SK-N-SH (cell line): Measurements from ENCODE around the gene FOXA3. TPM values are rescaled to one million over a fixed set of nuclear protein-coding genes. Genes with fewer than 3 reads are reported as not detected.

Source experiments
- CTCF ChIA-PET: fragments of 300-600, 350-600 bp; formaldehyde crosslinking; extraction: SDS; loops from one replicate; lab custom pipeline; 2021; lab: Yijun Ruan, JAX
- POLR2A ChIA-PET: fragments of 350-600 bp; sonication (Branson Sonifier 250); formaldehyde crosslinking; extraction: SDS; loops from one replicate; lab custom pipeline; 2020; ENCODE audit warnings: antibody characterized with exemption, inconsistent platforms; lab: Yijun Ruan, JAX
- DNase-seq: peaks from one replicate; pipeline ENCODE4 v3.0.0; 2012
- H2AFZ ChIP-seq: fragments of 200-600 bp; sonication (generic); 2 replicates; pipeline ENCODE4 v1.8.1; 2016; ENCODE audit warnings: antibody characterized with exemption, mild to moderate bottlenecking, low read depth
- H3F3A ChIP-seq: fragments of 200-600 bp; sonication (generic); replicated peaks from 2 replicates; pipeline ENCODE3; 2016; ENCODE audit warnings: antibody characterized with exemption, mild to moderate bottlenecking; ENCODE audit not compliant: insufficient read depth
- H3K27ac ChIP-seq, 2 experiments: fragments of 200-500 bp in 1 of 2; fragments of 200-600 bp in 1 of 2; sonication (Bioruptor generic) in 1 of 2; sonication (generic), shearing (Covaris generic) in 1 of 2; 2 replicates each; pipeline versions ENCODE4 v1.5.1 to v1.6.1; 2014 to 2016; ENCODE audit warnings: low read depth in 2 of 2, inconsistent platforms in 1 of 2, low read length in 1 of 2, mild to moderate bottlenecking in 1 of 2, mixed read lengths in 1 of 2
- H3K27me3 ChIP-seq: fragments of 200-600 bp; sonication (generic), shearing (Covaris generic); 2 replicates; pipeline ENCODE4 v1.6.1; 2016; ENCODE audit warnings: mixed run types; ENCODE audit not compliant: insufficient read depth
- H3K36me3 ChIP-seq, 2 experiments: fragments of 200-500 bp in 1 of 2; fragments of 200-600 bp in 1 of 2; sonication (Bioruptor generic) in 1 of 2; sonication (generic) in 1 of 2; replicated peaks in 1 of 2; 2 replicates each; pipeline versions ENCODE3 to v1.5.1; 2014 to 2016; ENCODE audit warnings: low read length in 1 of 2, mild to moderate bottlenecking in 1 of 2; ENCODE audit not compliant: insufficient read depth in 2 of 2, control insufficient read depth in 1 of 2
- H3K4me1 ChIP-seq, 2 experiments: fragments of 200-500 bp in 1 of 2; fragments of 200-600 bp in 1 of 2; sonication (Bioruptor generic) in 1 of 2; sonication (generic), shearing (Covaris generic) in 1 of 2; 2 replicates each; pipeline versions ENCODE4 v1.5.1 to v1.6.1; 2014 to 2016; ENCODE audit warnings: low read depth in 1 of 2, low read length in 1 of 2, mixed run types in 1 of 2; ENCODE audit not compliant: insufficient read depth in 2 of 2, control insufficient read depth in 1 of 2
- H3K4me2 ChIP-seq: fragments of 200-600 bp; sonication (generic), shearing (Covaris generic); 2 replicates; pipeline ENCODE4 v1.6.1; 2017; ENCODE audit warnings: mixed run types
- H3K4me3 ChIP-seq, 2 experiments: fragments of 200-500 bp in 1 of 2; fragments of 200-600 bp in 1 of 2; sonication (Bioruptor generic) in 1 of 2; sonication (generic), shearing (Covaris generic) in 1 of 2; 2 replicates each; pipeline versions ENCODE4 v1.5.1 to v1.8.1; 2014 to 2016; ENCODE audit warnings: low read depth in 2 of 2, inconsistent platforms in 1 of 2, low read length in 1 of 2, mild to moderate bottlenecking in 1 of 2, mixed read lengths in 1 of 2, moderate library complexity in 1 of 2
- H3K79me2 ChIP-seq: fragments of 200-600 bp; sonication (generic); 2 replicates; pipeline ENCODE4 v1.8.1; 2017; ENCODE audit warnings: mild to moderate bottlenecking; ENCODE audit not compliant: insufficient read depth
- H3K9ac ChIP-seq: fragments of 200-600 bp; sonication (generic); 2 replicates; pipeline ENCODE4 v1.6.1; 2017; ENCODE audit warnings: mixed run types
- H3K9me2 ChIP-seq: fragments of 200-600 bp; sonication (generic); 2 replicates; pipeline ENCODE4 v1.6.1; 2017; ENCODE audit warnings: mixed run types
- H3K9me3 ChIP-seq: fragments of 200-600 bp; sonication (generic); 2 replicates; pipeline ENCODE4 v1.6.1; 2017; ENCODE audit warnings: mixed run types, mild to moderate bottlenecking, moderate library complexity
- H4K20me1 ChIP-seq: fragments of 200-600 bp; sonication (generic); 2 replicates; pipeline ENCODE4 v1.6.1; 2017; ENCODE audit warnings: mild to moderate bottlenecking, mixed run types; ENCODE audit not compliant: insufficient read depth
- CHD2 ChIP-seq: fragments of 150-350 bp; IDR thresholded peaks from 2 replicates; pipeline ENCODE4 v1.6.1; 2018; ENCODE audit warnings: low read length; ENCODE audit not compliant: partially characterized antibody
- EP300 ChIP-seq, 2 experiments: IDR thresholded peaks; 2 replicates each; pipeline versions ENCODE4 v1.4.0 to v1.6.1; 2012; ENCODE audit warnings: borderline replicate concordance in 1 of 2, low read depth in 1 of 2, low read length in 1 of 2
- EZH2phosphoT487 ChIP-seq: fragments of 200-600 bp; sonication (generic); IDR thresholded peaks from 2 replicates; pipeline ENCODE4 v1.6.1; 2017; ENCODE audit warnings: low read depth, mixed run types, mild to moderate bottlenecking, antibody characterized with exemption, moderate library complexity, borderline replicate concordance
- FOXJ3 ChIP-seq: sonication (generic); formaldehyde crosslinking; IDR thresholded peaks from 2 replicates; pipeline ENCODE4 v1.5.1; 2020; ENCODE audit warnings: mild to moderate bottlenecking, missing genetic modification reagents
- FOXM1 ChIP-seq: IDR thresholded peaks from 2 replicates; pipeline ENCODE4 v1.4.0; 2012; ENCODE audit warnings: low read depth, mild to moderate bottlenecking
- GABPA ChIP-seq: IDR thresholded peaks from 2 replicates; pipeline ENCODE4 v1.4.0; 2012; ENCODE audit warnings: low read depth, mild to moderate bottlenecking
- GATA2 ChIP-seq: sonication (generic); formaldehyde crosslinking; IDR thresholded peaks from 2 replicates; pipeline ENCODE4 v1.5.0; 2020; ENCODE audit warnings: mild to moderate bottlenecking, missing genetic modification reagents
- IRF3 ChIP-seq: fragments of 150-350 bp; IDR thresholded peaks from 2 replicates; pipeline ENCODE4 v1.6.1; 2016; ENCODE audit warnings: mild to moderate bottlenecking, low read depth, low read length
- MXI1 ChIP-seq: IDR thresholded peaks from 2 replicates; pipeline ENCODE4 v1.6.1; 2012; ENCODE audit warnings: mild to moderate bottlenecking, low read depth, low read length, improper control_type of control experiment
- NFIC ChIP-seq: IDR thresholded peaks from 2 replicates; pipeline ENCODE4 v1.4.0; 2012; ENCODE audit warnings: borderline replicate concordance
- PBX3 ChIP-seq: IDR thresholded peaks from 2 replicates; pipeline ENCODE4; 2012
- RCOR1 ChIP-seq: fragments of 150-350 bp; IDR thresholded peaks from 2 replicates; pipeline ENCODE4 v1.6.1; 2017; ENCODE audit warnings: antibody characterized with exemption, low read length
- RXRA ChIP-seq: IDR thresholded peaks from 2 replicates; pipeline ENCODE4 v1.4.0; 2012; ENCODE audit warnings: low read depth, mild to moderate bottlenecking, borderline replicate concordance
- SMC3 ChIP-seq: IDR thresholded peaks from 2 replicates; pipeline ENCODE4 v1.6.1; 2012; ENCODE audit warnings: low read depth, low read length, improper control_type of control experiment
- TCF12 ChIP-seq: IDR thresholded peaks from 2 replicates; pipeline ENCODE4 v1.4.0; 2012
- USF1 ChIP-seq: IDR thresholded peaks from 2 replicates; pipeline ENCODE4 v1.4.0; 2012; ENCODE audit warnings: low read depth, borderline replicate concordance
- USF2 ChIP-seq: fragments of 150-350 bp; IDR thresholded peaks from 2 replicates; pipeline ENCODE4 v1.6.1; 2017; ENCODE audit warnings: antibody characterized with exemption, low read length, low read depth, borderline replicate concordance
- WGBS: methylation state at CpG from one replicate; pipeline ENCODE4 v1.1.6; 2017; ENCODE audit warnings: low lambda C conversion rate; 5-methylcytosine and 5-hydroxymethylcytosine counted together
- polyA plus RNA-seq, 3 experiments: library from polyadenylated mRNA; depleted of rRNA; stranded (reverse); fragments of >200 nt; gene quantifications; 2 replicates each; pipeline ENCODE4 v1.2.3, GENCODE V29; 2012

Gene FOXA3
- polyA plus RNA-seq, 1 of the 3 experiments (the other 2 are of a cell fraction): 1.5 TPM

- Histone ChIP-seq H3K4me2 (no peak overlapping the region), H3F3A (peaks cover 4% of the 10 kb centered on the region), H3K27ac (no peak overlapping the region), H3K4me3 (no peak overlapping the region), H3K36me3 (no peaks in the 10 kb centered on the region), H3K9me2 (no peaks in the 10 kb centered on the region), H3K79me2 (no peaks in the 10 kb centered on the region), H3K9ac (no peak overlapping the region), H4K20me1 (no peaks in the 10 kb centered on the region), H3K9me3 (no peaks in the 10 kb centered on the region), H3K4me1 (no peaks in the 10 kb centered on the region), H3K27me3 (peaks cover 5% of the 10 kb centered on the region; the same call in 1 of the 2 replicates), H2AFZ (no peak overlapping the region)
- no peak for DNase-seq
- CTCF ChIA-PET: no interaction called here
- POLR2A ChIA-PET: no interaction called here
- TF ChIP-seq USF1 (no peak), IRF3 (no peak), TCF12 (no peak), CHD2 (no peak), SMC3 (no peak), FOXM1 (no peak), GABPA (no peak), NFIC (no peak), EP300 (IDR thresholded peaks at IDR 0.05; ENCODE audit: borderline replicate concordance in 1 of 2, low read depth in 1 of 2, low read length in 1 of 2) (no peak), USF2 (no peak), MXI1 (no peak), FOXJ3 (no peak), PBX3 (no peak)
- 21% methylated on average over 3 of the region's 4 CpGs for WGBS
These were observed 53.4 kb downstream of the FOXA3 start for GRCh38 chr19:45917421-45918091.

GRCh38 chr19:45918721-45919120 is 54.6 kb downstream of the FOXA3 start:
- no peaks in the 10 kb centered on the region for H3K79me2 ChIP-seq
- CTCF ChIA-PET: interaction anchor here (0.7 to 1.2 kb wide), 2 partner anchors 11 to 862 kb away, joined by 3 read pairs; no protein-coding TSS in a partner anchor
- WGBS: 36% methylated on average over 4 of the region's 4 CpGs

More at GRCh38 chr19:45918721-45919120, 54.6 kb downstream of the FOXA3 start:
- Histone ChIP-seq H4K20me1 (no peaks in the 10 kb centered on the region), H3F3A (peaks cover 4% of the 10 kb centered on the region), H3K4me3 (no peak overlapping the region), H3K27ac (no peak overlapping the region), H3K9me3 (no peaks in the 10 kb centered on the region), H3K36me3 (no peaks in the 10 kb centered on the region), H3K4me1 (no peaks in the 10 kb centered on the region), H3K9ac (no peak overlapping the region), H3K4me2 (no peak overlapping the region)
- no peak for DNase-seq
- POLR2A ChIA-PET: no interaction called here
- TF ChIP-seq EZH2phosphoT487 (no peak), RXRA (no peak), MXI1 (no peak), RCOR1 (no peak), USF1 (no peak), GABPA (no peak), EP300 (IDR thresholded peaks at IDR 0.05; ENCODE audit: borderline replicate concordance in 1 of 2, low read depth in 1 of 2, low read length in 1 of 2) (no peak), GATA2 (CRISPR knock-in tag) (no peak), IRF3 (no peak)
- TF ChIP-seq, all 33 proteins: peak for 0
- H2AFZ ChIP-seq: no peak overlapping the region
- H3K9me2 ChIP-seq: no peaks in the 10 kb centered on the region
- peaks cover 5% of the 10 kb centered on the region; the same call in 1 of the 2 replicates for H3K27me3 ChIP-seq
